NCI-H2171 treated with DMSO at 0.1 percent for 48 hours (cell line): ENCODE data around the gene ZNF483.
"Not testable (repeated sequence)": the region's sequence is repeated elsewhere in the genome, so short reads cannot be mapped to it uniquely, and the experiment has no call there.

Experiments
- DNase-seq: peaks from one replicate; lab custom pipeline; 2025; lab: John Stamatoyannopoulos, UW

Gene ZNF483

DNA sequence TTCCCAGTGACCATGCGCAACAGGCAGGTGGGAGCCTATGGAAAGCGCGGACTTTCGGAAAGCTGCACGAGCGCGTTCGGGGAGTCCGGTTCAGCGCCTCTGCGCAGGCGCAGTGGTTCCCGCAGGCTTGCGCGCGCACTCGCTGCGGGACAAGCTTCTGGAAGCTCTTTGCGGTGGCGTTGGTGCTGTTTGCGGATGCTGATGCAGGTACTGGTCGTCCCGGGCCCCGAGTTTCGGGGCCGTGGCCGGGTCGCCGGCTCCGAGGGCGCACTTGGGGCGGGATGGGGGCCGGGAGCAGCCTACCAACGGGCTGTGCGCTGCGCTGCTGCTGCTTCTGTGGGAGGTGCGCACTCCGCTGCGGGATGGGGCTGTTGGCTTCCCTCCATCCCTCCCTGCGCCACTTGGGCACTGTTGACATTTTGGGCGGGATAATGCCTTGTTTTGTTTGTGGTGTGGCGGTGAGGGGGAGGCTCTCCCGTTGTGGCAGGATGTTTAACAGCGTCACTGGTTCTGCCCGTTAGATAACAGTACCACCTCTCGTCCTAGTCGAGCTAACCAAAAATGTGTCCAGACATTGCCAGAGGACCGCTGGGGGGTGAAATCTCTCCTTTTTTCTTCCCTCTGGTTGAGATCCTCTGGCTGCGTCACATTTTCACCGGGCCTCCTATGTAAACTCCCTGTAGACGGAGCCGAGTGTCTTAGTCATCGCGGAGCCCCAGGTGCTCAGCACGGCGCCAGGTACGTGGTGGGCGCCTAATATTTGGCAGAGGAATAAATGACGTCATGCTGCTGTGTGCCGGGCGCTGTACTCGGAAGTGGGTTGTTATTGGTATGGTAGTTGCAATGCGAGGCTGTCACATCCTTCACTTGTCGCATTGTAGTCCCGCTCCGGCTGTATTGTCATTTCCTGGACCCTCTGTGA, at the start of gene ZNF483:
TSS of gene ZNF483 (plus strand) at position 124 of the 922 bp plus-strand sequence. CDS start 2,217 bp downstream, outside the sequence.
- DNase-seq = peak; percentile 82

DNA sequence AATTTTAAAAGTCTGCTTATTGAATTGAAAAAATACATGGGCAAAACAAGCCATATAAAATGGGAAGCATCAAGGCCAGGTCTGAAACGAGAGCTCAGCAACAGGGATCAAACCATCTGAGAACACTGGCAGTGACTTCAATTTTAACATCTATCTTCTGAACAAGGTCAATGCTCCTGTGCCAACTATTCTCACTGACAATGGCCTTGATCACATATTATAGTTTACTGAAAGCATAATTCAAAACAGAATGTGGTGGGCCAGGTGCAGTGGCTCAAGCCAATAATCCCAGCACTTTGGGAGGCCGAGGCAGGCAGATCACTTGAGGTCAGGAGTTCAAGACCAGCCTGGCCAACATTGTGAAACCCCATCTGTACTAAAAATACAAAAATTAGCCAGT, 49.8 kb upstream of the ZNF483 start:
- DNase-seq = no peak

DNA sequence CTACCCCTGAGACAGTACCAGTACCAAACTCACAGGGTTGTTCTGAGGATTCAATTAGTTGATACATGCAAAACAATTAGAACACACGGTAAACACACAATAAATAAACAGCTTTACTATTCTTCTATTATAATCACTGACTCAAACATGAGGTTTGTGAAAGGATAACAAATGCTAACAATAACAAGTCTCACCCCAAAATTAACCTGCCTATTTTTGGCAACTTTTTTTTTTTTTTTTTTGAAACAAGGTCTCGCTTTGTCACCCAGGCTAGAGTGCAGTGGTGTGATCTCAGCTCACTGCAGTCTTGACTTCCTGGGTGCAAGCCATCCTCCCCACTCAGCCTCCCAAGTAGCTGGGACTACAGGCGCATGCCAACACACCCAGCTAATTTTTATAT, 47.3 kb upstream of the ZNF483 start:
- no peak for DNase-seq

DNA sequence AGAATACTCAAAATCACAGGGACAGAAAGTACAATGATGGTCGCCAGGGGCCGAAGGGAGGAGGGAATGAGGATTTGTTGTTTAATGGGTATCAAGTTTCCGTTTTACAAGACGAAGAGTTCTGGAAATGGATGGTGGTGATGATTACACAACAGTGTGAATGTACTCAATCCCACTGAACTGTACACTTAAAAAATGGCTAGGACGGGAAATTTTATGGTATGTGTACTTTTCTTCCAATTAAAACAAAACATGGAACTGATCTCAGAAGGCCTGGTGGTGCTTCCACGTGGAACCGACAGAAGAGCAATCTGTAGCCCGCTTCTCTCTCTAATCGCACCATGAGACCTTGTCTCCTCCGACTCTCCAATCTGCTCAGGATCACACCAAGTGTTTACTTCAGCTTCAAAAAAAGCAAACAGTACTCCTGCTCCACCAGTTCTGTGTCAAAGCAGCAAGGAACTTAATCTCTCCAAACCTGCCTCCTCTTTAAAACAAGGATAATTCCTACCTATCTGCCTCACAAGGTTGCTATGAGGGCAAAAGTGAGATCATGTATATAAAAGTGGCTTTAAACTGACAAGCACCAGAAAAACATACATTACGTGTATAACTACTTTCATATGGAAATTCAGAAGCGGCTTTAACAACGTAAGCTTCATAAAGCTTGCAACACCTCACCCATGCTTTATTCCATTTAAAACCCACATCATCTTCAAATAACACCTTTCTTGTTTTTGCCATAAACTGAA, 42.9 kb upstream of the ZNF483 start:
- peak; percentile 74 for DNase-seq

DNA sequence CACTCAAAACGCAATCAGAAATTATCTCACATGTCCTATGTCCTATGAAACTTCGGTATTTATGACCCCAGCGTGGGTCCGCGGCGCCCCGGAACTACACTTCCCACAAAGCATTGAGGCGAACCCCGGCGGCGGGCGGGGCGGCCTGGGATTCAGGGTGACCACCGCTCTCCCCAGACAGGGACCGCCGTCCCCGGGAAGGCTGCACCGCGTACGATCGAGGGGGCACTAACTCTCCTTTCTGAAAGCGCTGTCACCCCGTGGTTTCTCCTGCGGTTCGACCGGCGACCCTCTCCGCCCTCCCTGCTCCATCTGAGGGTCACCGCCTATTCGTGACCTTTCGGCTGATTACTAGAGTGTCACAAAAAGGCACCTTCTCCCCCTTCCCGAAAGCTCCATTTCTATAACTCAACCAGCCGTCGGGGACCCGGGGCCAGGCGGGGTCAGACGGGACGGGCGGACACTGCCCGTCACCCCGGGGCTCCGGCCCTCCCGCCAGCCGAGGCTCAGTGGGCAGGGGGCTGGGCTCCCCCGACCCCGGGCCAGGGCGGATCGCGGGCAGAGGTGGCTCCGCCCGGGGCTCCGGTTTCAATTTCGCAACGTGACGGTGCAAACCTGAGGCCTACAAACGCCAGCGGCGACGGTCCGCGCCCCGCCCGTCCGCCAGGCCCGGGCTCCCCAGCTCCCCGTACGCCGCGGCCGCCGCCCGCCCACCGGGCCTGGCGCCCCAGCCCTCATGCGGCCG, 42.1 kb upstream of the ZNF483 start:
- peak; percentile 71 for DNase-seq

DNA sequence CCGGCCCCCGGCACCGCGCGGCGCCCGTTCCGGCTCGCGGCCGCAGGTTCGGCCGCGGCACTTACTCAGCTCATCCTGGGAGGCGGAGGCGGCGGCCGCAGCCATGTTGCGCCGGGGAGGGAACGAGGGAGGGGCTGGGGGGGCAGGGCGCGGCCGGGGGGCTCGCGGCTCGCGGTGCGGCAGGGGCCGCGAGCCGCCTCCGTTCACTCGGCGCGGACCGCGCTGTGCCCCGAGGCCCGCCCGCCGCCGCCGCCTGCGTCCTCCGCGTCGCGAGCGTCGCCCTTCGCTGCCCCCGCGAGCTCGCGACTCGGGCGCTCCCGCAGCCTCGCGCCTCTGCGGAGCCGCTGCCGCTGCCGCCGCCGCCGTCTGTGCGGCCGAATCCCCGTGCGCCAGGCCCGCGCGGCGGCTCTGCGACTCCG, 41.5 kb upstream of the ZNF483 start:
- peak; percentile 33 for DNase-seq

DNA sequence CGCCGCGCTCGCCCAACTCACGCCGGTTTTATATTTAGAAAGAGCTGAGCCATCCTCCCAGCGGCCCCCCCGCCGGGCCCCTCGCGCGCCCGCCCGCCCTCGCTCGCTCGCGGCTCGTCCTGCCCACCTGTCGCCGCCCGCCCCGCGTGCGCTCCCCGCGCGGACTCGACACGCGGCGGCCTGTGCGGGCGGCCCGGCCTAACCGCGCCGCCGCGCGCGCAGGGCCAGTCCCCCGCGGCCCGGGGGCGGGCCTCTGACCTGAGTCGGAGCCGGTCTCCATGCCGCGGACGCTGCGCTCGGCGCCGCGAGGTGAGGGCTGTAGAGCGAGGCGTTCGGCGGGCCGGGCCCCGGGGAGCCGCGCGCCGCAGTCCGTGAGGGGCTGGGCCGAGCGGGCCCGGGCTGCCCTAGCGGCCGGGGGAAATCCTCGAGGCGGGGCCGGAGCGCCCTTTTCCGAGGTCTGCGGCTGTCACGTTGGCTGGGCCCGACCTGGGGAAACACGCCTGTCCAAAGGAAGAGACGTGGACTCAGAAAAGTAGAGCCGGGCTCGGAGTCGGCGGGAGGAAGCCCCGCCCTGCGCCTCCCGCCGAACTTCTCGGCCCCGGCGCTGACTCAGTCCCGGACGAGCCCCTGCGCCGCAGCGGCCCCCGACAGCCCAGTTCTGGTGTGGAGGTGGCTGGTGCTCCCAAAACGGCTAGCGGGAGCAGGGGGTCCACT, 41.0 kb upstream of the ZNF483 start, which contains the start of gene ECPAS:
TSS of gene ECPAS (minus strand) at position 526 of the 714 bp plus-strand sequence. CDS start 11,465 bp downstream, outside the sequence.
- DNase-seq = peak; percentile 56

DNA sequence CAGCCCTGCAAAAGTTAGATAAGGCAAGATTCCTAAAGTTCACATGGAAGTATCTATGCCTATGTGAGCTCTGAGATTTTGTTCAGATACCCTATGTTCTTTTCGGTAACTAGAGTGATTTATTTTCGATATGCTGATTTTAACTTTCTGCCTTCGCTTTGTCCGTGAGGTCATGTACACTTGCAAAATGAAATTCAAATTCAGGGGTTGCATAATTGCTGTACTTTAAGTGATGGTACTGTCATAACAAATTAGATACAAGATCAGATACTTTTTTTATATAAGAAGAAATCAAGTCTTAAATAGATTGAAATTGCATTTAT, 40.4 kb upstream of the ZNF483 start:
- DNase-seq = peak; percentile 56

DNA sequence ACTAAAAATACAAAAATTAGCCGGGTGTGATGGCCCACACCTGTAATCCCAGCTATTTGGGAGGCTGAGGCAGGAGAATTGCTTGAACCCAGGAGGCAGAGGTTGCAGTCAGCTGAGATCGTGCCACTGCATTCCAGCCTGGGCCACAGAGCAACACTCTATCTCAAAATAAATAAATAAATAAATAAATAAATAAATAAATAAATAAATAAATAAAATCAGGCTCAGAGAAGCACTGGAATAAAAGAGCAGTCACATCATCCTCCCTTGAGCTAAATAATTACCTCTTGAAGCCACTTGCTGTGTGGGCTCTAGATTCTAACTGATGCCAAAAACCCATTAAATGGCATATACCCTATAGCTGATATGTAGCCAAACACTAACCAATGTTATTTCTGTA, 27.8 kb upstream of the ZNF483 start:
- DNase-seq = not testable (repeated sequence)

DNA sequence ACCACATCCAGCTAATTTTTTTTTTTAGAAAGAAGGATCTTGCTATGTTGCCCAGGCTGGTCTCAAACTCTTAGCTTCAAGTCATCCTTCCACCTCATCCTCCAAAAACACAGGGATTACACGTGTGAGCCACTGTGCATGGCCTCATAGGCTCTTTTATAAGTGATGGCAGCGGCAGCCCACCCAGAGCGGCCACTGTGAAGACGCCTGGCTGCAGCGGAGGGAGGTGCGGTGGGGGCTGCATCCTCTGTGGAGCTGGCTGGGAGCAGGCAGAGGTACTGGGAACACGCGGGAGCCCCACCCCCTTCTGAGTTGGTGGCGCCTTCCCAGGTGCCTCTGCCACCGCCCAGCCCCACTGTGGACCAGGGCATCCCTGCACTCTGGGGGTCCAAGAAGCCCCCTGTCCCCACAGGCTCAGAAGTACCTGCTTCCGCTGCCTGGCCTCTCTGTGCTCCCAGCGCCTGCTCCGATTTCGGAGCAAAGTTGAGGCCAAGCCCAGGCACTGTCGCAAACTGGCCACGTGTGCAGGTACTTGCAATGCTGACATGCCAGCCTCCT, 23.9 kb upstream of the ZNF483 start:
- DNase-seq = no peak

DNA sequence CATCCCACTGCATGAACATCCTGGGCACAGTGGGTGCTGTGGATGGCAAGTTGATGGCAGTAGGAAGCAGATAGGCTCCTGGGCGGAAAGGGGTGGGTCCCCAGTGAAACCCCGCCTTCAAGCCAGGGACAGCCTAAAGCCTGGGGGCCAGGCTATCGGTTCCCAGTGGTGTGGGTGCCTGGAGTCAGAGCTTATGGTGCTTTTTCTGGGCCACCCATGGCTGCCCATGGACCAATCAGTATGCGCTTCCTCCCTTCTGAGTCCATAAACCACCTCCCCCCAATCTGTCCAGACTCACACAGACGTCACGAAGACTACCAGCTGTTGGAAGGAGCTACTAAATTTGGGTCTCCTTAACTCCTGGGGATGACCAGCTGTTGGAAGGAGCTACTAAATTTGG, 23.3 kb upstream of the ZNF483 start:
- DNase-seq = no peak

DNA sequence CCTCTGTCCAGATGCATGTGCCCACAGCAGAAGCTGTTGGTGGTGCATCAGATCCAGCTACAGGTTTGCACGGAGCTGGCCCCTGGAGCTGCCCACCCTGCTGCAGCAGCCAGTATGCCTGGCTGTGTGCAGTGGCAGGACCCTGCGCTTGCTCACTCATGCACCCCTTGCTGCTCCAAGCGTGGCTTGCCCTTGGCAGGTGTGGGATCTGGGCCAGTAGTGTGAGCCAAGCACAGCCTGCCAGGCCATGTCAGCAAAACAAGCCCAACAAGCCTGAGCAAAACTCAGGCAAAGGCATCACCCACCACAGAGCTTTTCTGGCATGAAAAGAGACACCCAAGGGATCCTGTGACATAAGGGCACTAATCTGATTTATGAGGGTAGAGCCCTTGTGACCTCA, 22.5 kb upstream of the ZNF483 start:
- no peak for DNase-seq

DNA sequence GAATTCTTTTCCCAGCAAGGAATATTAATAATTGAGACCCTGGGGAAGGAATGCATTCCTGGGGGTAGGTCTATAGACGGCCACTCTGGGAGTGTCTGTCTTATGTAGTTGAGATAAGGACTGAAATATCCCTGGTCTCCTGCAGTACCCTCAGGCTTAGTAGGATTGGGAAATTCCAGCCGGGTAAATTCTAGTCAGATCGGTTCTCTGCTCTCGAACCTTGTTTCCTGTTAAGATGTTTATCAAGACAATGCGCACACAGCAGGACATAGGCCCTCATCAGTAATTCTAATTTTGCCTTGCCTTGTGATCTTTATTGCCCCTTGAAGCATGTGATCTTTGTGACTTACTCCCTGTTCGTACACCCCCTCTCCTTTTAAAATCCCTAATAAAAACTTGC, 13.4 kb upstream of the ZNF483 start:
- not testable (repeated sequence) for DNase-seq

DNA sequence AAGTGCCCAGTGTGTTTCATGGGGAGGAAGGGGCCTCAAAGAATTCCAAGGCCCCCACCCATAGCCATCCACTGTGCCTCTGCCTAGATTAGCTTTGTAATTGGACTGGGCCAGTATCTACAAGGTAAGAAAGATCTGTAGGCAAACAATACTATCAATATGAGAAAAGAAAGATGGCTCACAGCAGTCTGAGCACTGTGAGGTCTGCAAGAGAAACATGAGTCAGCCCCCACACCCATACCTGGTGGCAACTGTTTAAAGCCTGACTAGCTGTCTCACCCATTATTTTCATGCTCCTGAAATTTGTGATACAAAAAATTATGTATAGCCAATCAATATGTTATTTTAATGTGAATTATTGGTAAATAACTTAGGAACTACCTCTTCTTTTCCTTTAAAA, 10.0 kb upstream of the ZNF483 start:
- no peak for DNase-seq

DNA sequence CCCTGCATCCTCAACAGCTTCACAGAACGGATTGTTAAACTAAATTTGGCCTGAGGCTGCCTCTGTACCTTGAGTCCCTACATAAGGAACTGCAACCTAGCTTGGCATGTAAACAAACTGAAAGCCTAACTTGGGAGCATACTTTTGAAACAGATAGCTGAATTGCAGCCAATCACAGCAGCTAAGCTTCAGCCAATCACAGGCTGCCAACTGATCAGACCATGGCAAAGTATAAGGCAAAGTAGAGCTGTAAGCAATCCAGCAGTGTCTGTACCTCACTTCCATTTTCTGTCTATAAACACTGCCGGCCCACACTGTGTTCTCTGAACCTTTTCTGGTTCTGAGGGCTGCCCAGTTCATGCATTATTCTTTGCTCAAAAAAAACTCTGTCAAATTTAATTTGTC, 8.9 kb upstream of the ZNF483 start:
- no peak for DNase-seq

DNA sequence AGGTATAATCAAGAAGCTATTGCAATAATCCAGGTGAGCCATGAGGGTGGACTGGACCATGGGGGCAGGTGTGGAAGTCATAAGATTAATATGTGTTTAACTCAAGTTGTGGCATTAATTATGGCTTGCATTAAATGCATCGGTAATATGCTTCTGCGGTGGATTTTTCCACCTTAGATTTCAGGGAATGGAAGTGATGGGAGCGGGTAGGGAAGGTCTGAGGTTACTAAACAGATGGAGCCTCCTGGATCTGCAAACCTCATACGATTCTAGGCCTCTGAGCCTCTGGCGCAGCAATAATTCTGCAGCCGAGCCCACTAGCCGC, 286 bp upstream of the ZNF483 start:
- DNase-seq = no peak

DNA sequence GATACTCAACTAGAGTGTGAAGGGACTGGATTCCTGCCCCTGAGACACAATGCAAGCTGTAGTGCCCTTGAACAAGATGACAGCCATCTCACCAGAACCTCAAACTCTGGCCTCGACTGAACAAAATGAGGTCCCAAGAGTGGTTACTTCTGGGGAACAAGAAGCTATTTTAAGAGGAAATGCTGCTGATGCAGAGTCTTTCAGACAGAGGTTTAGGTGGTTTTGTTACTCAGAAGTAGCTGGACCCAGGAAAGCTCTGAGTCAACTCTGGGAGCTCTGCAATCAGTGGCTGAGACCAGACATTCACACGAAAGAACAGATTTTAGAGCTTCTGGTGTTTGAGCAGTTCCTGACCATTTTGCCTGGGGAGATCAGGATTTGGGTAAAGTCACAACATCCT, 2.4 kb downstream of the ZNF483 start:
- no peak for DNase-seq

DNA sequence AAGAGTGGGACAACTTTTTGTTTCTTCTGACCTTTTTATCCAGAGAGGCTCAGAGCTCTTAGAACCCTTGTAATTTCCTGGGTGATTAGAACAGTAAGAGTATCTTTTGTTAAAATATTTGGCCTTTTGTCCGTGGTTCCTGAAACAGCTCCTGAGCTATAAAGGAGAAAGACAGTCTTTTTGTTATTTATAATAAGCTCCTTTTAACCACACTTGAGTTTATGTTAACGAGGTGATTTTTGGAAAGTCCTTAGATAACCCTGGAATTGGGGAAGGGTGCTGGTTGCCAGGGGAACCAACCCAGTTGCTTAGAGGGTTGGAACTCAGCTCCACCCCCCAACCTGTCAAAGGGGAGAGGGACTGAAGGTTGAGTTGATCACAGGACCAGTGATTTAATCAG, 4.8 kb downstream of the ZNF483 start:
- DNase-seq = no peak

DNA sequence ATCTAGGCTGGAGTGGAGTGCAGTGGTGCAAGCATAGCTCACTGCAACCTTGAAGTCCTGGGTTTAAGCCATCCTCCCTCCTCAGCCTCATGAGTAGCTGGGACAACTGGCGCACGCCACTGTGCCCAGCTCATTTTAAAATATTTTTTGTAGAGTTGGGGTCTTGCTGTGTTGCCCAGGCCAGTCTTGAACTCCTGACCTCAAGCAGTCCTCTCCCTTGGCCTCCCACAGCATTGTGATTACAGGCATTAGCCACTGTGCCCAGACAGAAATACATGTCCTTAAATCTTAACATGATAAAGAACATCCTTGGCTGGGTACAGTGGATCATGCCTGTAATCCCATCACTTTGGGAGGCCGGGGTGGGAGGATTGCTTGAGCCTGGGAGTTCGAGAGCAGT, 6.7 kb downstream of the ZNF483 start:
- DNase-seq = no peak

DNA sequence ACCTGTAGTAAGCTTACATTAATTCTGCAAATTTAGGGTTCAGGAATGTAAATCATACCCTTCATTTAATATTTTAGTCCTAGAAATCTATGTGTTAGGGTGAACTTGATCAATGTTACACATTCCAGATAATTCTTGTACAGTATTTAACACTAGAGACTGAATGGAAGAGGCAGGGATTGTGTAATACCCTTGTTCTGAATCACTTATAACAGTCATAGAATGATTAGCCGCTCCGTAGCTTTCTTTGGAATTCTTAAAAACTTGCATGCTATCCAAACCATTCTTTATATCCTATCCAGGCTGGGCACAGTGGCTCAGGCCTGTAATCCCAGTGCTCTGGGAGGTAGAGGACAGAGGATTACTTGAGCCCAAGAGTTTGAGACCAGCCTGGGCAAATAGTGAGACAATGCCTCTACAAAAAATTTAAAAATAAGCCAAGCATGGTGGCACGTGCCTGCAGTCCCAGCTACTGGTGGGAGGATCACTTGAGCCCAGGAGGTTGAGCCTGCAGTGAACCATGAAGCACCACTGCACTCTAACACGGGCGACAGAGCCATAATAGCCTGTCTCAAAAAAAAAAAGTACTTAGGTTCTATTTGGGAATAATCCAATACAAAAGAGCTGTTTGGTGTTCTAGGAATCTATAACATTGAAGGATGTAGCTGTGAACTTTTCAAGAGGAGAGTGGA, 8.3 kb downstream of the ZNF483 start:
- DNase-seq = no peak
